ENCODE data around the gene DIP2C. TPM values are rescaled to one million over a fixed set of nuclear protein-coding genes. Genes with fewer than 3 reads are reported as not detected.
"Not testable (repeated sequence)": the region's sequence is repeated elsewhere in the genome, so short reads cannot be mapped to it uniquely, and the experiment has no call there.

Gene DIP2C
- total RNA-seq, 1 donor from 2014 or later, result 31.5 TPM

GRCh38 chr10:660970-661596 is 28.4 kb downstream of the DIP2C start:
- DNase-seq (ENCODE audit: low spot score), result no peak

GRCh38 chr10:660413-660969 is 29.0 kb downstream of the DIP2C start:
- DNase-seq (ENCODE audit: low spot score), result no peak

- DNase-seq (ENCODE audit: low spot score), result no peak
These were observed 29.8 kb downstream of the DIP2C start for GRCh38 chr10:659688-660141.

DNA sequence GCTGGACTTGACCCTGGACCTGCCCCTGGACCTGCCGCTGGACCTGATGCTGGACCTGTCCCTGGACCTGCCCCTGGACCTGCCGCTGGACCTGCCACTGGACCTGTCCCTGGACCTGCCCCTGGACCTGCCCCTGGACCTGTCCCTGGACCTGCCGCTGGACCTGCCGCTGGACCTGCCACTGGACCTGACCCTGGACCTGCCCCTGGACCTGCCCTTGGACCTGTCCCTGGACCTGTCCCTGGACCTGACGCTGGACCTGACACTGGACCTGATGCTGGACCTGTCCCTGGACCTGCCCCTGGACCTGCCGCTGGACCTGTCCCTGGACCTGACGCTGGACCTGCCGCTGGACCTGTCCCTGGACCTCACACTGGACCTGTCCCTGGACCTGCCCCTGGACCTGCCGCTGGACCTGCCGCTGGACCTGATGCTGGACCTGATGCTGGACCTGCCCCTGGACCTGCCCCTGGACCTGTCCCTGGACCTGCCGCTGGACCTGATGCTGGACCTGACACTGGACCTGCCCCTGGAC is 31.6 kb downstream of the DIP2C start:
- not testable (repeated sequence) for DNase-seq (ENCODE audit: low spot score)

DNA sequence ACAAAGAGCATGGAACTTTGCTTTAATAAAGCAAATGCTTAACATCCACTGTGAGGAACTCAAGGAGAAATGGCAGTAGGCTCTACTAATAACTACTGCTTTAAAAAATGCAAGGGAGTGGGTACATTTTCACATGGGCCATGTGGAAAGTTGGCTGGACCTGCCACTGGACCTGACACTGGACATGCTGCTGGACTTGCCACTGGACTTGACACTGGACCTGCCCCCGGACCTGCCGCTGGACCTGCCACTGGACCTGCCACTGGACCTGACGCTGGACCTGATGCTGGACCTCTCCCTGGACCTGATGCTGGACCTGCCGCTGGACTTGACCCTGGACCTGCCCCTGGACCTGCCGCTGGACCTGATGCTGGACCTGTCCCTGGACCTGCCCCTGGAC is 32.6 kb downstream of the DIP2C start:
- DNase-seq (ENCODE audit: low spot score), result no peak

- DNase-seq (ENCODE audit: low spot score), result no peak
These were observed 34.3 kb downstream of the DIP2C start for GRCh38 chr10:655184-655583.

GRCh38 chr10:654647-654996 is 34.8 kb downstream of the DIP2C start:
- no peak for DNase-seq (ENCODE audit: low spot score)

DNA sequence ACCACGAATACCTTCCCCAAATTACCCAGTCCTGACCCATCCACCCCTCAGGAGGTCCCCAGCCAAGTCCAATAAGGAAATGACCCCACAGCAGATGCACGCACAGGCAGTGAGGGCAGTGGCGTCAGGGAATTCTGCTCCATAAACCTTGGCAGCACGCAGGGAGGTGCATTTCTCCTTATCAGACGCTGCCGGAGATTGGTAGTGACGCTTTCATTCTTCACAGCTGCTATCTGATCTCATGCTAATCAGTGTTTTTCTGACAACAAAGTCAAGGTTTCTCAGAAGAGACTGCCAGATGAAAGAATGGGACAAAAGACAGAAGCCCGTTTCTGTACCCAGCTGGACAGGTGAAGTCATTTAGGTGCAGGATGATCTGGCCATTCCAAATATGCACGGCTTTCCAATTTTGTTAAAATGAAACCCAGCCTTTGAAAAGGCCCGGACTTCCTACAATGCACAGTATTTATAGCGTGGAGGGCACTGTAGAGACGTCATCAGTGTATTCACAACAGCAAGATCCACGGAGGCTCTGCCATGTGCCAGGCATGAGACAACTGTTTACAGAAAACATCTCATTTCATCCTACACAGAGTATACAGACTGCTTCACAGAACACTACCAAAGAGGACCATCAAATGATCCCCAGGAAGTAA is 35.3 kb downstream of the DIP2C start:
- peak; percentile 52 for DNase-seq (ENCODE audit: low spot score)

DNA sequence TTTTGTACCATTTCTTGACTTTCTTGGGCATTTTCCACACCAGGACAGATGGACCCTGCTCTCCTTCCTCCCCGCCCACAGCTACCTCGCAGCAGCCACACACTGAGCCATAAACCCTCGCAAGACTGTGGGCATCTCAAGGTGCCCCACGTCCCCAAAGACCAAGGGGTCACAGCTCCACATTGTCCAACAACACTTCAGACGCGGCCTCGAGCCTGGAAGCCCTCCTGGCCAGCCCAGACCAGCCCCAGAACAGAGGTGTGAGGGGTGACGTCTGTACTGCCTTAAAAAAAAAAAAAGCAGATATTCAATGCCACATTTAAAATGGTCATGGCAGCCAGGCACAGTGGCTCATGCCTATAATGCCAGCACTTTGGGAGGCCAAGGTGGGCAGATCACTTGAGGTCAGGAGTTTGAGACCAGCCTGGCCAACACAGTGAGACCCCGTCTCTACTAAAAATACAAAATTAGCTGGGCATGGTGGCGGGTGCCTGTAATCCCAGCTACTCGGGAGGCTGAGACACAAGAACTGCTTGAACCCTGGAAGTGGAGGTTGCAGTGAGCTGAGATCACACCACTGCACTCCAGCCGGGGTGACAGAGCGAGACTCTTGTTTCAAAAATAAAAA is 36.5 kb downstream of the DIP2C start:
- not testable (repeated sequence) for DNase-seq (ENCODE audit: low spot score)

DNA sequence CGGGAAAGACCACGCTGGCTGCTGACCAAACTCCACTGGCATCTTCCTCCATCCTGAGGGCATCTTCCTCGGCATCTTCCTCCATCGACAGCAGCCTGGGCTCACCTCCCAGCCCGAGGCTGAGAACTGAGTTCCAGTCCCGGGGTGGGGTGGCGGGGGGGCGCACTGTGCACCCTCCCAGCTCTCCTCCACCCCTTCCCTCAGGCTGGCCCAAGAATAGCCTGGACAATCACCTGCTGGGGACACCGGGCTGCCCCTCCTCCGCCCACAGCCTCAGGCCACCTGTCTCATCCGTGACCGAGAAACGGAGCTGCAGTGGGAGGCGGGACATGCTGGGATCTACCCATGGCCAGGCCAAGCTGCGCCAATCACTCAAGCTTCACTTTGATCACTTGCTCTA is 37.2 kb downstream of the DIP2C start:
- no peak for DNase-seq (ENCODE audit: low spot score)

- DNase-seq (ENCODE audit: low spot score), result no peak
These were observed 37.8 kb downstream of the DIP2C start for GRCh38 chr10:651692-652091.

DNA sequence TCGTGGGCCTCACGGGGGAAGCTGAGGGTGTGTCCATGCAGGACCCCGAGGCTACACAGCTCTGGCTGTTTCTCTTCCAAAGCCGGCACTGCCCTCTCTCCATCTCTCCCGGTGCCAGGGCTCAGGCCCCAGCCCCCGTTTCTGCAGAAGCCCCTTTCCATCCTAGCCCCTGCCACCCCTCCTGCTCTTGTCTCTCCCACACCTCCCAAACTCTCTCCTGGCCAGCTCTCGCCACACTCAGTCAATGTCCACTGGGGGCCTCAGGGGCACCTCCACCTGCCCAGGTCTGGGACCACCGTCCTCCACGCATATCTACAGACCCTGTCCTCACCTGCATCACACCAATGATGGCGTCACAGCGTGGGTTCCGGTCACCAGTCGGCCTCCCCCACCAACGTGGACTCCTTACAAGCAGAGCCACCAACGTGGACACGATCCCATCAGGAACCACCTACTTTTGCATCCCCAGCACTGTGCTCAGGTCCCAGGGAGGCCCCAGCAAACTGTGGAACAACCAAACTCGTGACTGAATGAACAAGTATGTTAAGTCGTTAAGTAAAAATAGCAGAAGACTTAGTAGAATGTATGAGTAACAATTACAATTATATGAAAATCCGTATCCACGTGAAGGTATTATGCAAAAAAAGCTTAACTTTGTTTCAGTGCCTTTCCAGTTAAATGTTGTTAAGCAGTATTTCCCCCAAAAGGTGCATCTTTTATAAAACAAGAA is 38.4 kb downstream of the DIP2C start:
- no peak for DNase-seq (ENCODE audit: low spot score)

DNA sequence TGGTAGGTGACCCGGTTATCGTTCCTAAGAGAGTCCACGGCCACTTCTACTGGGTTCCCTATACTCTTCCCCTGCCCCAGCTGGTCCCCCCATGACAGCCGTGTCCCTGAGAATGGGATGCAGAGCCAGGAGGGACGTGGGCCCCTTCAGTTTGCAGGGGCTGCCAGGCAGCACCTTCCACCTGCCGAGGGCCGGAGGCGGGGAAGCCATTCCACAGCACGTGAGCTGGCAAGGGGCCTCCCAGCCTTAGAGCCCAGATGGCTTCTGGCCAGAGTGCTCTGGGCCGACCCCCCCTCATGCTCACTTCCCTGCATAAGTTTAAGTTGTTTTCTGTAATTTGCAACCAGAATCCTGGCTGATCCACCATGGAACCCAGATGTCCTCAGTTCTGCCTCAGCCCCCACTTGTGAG is 39.0 kb downstream of the DIP2C start:
- no peak for DNase-seq (ENCODE audit: low spot score)

DNA sequence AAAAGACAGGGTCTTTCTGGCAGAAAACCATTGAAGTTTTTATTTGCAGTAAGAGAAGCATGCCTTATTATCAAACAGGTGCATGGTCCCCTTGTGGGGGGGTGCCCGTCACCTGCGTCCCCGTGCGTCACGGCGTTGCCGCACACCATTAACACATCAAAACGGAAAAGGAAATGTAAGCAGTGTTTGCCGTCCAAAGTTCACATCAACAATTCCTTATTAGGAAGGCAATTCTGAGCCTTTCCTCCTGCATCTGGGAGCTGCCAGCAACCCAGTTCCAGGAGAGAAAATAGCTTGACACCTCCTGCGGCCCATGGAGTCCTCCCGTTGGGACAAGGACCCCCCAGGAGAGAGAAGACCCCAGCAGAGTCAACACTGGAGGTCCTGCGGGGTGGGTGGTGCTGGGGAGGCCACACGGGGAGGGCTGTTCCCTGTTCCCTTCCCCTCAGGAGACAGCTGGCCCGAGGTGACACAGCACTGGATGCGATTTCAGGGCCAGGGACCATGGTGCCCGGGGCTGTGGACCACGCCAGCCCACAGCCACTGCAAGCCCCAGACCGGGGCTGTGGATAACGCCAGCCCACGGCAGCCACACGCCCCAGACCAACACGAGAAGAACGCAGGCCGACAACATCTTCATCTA is 39.5 kb downstream of the DIP2C start:
- peak; percentile 75 for DNase-seq (ENCODE audit: low spot score)

DNA sequence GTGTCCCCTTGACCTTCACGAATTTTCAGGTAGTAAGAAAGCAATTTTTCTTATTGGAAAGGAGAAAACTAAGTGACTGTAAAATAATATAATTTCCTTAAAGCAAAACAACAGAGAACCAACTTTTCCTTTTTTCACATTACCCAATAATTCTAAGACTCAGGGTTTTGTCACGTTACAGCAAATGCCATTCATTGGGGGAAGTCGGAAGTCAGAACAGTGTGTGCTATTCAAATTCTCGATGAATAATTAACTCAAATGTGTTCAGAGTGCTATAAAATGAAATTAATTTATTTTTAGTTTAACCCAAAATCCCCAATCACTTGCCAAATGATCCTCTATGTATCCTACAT is 40.0 kb downstream of the DIP2C start:
- no peak for DNase-seq (ENCODE audit: low spot score)

GRCh38 chr10:647019-647418 is 42.4 kb downstream of the DIP2C start:
- DNase-seq (ENCODE audit: low spot score), result not testable (repeated sequence)

DNA sequence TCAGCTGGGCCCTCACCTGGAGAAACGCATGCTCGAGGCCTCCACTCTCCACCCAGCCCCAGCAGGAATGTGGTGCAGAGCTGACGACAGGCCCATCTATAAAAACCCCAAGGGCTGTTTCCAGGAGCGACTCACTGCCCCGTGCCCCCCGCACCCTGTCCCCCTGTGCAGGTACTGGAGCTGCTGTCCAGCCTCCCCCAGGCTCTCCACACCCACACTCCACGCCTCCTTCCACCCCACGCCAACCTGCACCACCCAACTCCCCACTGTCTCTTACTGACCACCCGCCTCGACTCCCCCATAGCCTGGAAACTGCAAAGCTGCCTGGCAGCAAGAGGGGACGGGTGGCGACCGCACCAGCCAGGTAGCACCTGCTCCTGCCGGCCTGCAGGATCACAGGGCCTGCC is 43.3 kb downstream of the DIP2C start:
- no peak for DNase-seq (ENCODE audit: low spot score)

DNA sequence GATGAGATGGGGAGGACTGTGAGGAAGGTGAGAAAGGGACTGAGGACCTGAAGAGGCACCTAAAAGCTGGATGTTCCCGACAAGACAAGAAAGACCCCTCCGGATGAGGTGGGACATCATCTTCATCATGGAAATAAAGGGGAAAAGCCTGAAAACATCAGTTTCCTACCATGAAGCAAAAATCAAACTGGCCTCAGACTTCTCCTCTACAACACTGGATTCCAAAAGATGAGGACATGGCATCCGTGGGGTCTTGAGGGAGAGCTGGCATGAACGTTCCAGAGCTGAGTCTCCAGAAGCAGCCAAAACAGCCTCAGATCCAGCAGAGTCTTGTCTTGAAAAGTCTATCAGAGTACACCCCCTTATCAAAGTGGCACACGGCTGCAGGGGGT is 44.5 kb downstream of the DIP2C start:
- DNase-seq (ENCODE audit: low spot score), result no peak

- no peak for DNase-seq (ENCODE audit: low spot score)
These were observed 45.2 kb downstream of the DIP2C start for GRCh38 chr10:644076-644942.

DNA sequence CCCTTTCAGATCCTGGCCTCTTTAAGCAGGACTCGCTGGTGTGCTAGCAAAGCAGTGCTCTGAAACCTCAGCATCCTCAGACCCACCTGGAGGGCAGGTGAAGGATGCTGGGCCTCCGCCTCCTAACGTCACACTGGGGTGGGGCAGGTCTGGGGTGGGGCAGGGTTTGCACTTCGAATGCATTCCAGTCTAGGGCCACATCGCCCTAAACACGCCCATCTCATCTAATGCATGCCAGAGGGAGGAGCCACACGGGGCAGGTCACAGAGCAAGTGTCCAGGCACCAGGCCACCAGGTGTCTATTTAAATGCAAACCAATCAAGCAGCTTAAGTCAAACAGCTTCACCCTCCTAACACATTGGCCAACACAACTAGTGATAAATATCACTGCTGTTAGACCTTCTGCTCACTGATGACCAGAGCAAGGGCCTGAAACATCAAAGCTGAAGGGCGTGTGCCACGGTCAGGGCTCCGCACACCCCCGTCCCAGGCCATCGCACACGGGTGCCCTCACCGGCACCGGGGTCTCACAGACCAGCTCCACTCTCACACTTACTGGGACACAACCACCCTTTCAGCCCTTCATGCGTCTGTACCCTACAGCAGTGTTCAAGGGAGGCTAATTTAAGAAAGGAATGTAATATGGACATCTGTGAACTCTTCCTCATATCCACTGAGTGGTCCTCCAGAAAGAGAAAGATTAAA is 47.1 kb downstream of the DIP2C start:
- peak; percentile 44 for DNase-seq (ENCODE audit: low spot score)

All from mucosa of gallbladder (tissue), 1 donor.